GM21825 (cell line): Measurements from ENCODE around the gene XKR8.
"Not testable (repeated sequence)": the region's sequence is repeated elsewhere in the genome, so short reads cannot be mapped to it uniquely, and the experiment has no call there.

Source experiments
- ATAC-seq: cut with Tn5 transposase; IDR thresholded peaks from one replicate; pipeline ENCODE4 v1.9.1; 2021; ENCODE audit warnings: mild to moderate bottlenecking, moderate library complexity; ENCODE audit not compliant: unreplicated experiment

XKR8 gene

DNA sequence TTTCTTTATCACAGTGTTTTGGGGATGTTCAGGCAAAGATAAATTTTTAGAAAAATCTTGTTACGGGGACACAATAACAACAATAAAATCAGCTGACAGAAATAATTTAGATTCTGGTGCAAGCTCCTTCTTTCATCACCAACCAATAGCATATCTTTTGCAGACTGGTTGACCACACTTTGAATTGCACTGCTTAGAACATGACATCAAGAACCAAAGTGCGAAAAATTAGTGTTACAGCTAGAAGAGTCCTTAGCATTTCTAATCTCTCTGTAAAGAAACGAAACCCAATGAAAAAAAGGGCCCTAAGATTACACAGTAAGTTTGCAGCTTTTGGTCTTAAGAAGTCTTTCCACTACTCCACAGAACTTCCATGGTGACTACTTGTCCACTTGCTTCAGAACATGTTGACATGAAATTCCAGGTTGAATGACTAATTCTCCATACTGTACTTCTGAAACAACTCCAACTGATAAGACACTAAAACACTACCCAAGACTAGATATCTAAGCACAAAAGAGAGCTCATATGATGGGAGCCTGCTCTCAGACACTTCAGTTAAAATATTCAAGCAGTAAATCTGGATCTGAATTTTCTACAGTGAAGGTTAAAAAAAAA lies 31.3 kb downstream of the XKR8 start:
- ATAC-seq: no peak

DNA sequence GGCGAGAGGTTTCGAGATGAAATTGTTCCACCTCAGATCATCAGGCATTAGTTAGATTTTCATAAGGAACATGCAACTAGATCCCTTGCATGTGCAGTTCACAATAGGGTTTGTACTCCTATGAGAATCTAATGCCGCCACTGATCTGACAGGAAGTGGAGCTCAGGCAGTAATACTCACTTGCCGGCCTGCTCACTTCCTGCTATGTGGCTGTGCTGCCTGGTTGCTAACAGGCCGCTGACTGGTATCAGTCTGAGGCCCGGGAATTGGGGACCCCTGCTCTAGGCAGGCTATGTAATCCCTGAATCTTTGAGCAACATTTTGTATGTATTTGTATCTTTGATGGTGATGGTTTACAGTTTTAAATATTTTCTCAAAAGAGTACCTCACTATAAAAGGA lies 32.5 kb downstream of the XKR8 start:
- ATAC-seq: no peak

DNA sequence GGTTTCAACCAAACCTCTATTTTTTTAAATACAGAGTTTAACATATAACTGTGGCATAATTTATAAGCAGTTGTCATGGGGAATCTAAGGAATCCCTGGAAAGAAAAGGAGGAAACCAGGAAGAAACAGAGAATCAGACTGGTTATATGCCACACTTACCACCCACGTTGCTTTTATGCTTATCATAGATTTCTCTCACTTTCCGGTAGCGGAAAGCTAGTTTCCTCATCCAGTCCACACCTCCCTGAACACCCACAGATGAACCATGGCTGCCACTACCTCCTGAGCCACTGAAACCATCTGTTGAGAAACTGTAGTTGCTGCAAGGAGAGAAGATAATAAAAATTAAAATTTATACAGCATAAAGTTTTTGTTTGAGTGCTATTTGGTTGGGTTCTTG lies 33.5 kb downstream of the XKR8 start:
- ATAC-seq: no peak

DNA sequence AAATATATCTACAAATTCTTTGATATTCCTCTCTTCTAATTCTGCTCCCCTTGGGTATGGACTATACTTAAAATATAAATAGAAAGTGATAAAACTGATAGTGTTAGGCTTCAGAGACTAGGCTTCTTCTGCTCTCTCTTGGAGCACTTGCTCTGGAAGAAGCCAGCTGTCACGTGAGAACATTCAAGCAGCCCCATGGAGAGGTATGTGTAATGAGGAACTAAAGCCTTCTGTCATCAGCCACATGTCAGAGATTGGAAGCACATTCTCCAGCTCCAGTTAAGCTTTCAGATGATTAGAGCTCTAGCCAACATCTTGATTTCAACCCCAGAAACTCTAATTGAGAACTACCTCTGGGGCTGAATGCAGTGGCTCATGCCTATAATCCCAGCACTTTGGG lies 34.3 kb downstream of the XKR8 start:
- no peak for ATAC-seq

DNA sequence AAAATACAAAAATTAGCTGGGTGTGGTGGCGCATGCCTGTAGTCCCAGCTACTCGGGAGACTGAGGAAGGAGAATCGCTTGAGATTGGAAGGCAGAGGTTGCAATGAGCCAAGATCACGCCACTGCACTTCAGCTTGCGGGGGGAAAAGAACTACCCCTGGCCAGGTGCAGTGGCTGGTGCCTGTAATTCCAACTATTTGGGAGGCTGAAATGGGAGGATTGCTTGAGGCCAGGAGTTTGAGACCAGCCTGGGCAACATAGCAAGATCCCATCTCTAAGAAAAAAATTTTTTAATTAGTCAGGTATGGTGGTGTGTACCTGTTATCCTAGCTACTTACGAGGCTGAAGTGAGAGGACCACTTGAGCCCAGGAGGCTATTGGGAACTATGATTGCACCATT lies 34.8 kb downstream of the XKR8 start:
- ATAC-seq: not testable (repeated sequence)

DNA sequence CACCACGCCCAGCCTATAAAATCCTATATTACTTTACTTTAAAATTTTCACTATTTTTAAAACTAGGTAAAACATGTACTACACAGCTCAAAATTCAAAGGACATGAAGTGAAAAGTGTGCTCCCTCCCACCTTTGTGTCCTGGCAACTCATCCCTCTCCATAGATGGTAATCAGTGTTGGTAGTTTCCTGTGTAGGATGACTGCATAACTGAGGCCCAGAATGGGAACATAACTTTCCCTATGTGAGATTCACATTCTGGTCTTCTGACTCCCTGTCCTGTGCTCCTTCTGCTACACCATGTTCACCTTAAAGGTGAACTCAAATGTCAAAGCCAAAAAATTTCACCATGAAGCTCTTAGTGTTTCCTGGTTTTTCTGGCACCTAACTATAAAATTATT lies 39.3 kb downstream of the XKR8 start:
- no peak for ATAC-seq

DNA sequence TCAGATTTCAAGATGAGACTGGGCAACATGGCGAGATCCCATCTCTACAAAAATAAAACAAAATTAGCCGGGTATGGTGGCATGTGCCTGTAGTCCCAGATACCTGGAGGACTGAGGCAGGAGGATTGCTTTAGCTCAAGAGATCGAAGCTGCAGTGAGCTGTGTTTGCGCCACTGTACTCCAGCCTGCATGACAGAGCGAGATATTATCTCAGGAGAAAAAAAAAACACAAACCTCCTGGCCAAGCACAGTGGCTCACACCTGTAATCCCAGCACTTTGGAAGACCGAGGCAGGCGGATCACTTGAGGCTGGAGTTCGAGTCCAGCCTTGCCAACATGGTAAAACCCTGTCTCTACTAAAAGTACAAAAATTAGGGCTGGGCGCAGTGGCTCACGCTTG lies 42.8 kb downstream of the XKR8 start:
- ATAC-seq: no peak

DNA sequence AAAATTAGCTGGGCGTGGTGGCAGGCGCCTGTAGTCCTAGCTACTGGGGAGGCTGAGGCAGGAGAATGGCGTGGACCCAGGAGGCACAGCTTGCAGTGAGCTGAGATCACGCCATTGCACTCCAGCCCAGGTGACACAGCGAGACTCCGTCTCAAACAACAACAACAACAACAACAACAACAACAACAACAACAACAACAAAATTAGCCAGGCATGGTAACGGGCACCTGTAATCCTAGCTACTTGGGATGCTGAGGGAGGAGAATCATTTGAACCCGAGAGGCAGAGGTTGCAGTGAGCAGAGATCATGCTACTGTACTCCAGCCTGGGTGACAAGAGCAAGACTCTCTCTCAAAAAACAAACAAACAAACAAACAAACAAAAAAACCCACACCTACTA lies 43.3 kb downstream of the XKR8 start:
- not testable (repeated sequence) for ATAC-seq

DNA sequence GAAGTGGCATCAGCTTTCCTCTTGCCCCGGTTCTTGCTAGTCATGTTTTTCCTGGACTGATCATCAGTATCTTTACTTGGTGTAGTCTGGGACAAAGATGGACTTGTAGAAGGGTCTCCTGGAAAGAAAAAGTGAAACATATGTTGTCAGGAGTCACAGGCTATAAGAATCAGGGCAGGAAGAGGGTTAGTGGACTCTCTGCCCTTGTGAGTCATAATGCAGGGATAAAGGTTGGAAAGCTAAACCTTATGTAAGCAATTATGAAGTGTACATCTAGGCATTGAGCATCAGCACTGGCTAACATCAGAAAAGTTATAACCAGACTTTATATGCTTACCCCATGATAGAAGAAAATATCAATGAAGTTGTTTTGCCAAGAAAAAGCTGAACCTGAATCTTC lies 51.2 kb downstream of the XKR8 start:
- no peak for ATAC-seq
